HEK293 (cell line): Measurements from ENCODE around the gene DIRAS1.

Experiments
- CTCF ChIA-PET: fragments of 350-600 bp; formaldehyde crosslinking; extraction: SDS; loops from one replicate; lab custom pipeline; 2021; ENCODE audit warnings: antibody characterized with exemption; lab: Yijun Ruan, JAX
- POLR2A ChIA-PET: fragments of 300-600 bp; formaldehyde crosslinking; extraction: SDS; loops from one replicate; lab custom pipeline; 2020; ENCODE audit warnings: antibody characterized with exemption, inconsistent platforms; lab: Yijun Ruan, JAX
- H3K27ac ChIP-seq: fragments of 200-500 bp; sonication (Bioruptor generic); 2 replicates; pipeline ENCODE4 v1.5.1; 2014; ENCODE audit warnings: low read depth, low read length, control low read depth, inconsistent platforms; ENCODE audit errors: extremely low read depth
- H3K36me3 ChIP-seq, 2 experiments: fragments of 200-500 bp in 1 of 2; sonication (Bioruptor generic) in 1 of 2; 1 replicate in 1 of 2; 2 replicates in 1 of 2; pipeline ENCODE4 v1.5.1; 2014 to 2017; ENCODE audit warnings: inconsistent platforms in 2 of 2, low read length in 2 of 2; ENCODE audit not compliant: control insufficient read depth in 2 of 2, insufficient read depth in 1 of 2
- H3K4me1 ChIP-seq: fragments of 200-500 bp; sonication (Bioruptor generic); 2 replicates; pipeline ENCODE4 v1.5.1; 2014; ENCODE audit warnings: mild to moderate bottlenecking, low read length, inconsistent platforms; ENCODE audit not compliant: control insufficient read depth, insufficient read depth
- H3K4me3 ChIP-seq: 2 replicates; pipeline ENCODE4 v1.5.1; 2011; ENCODE audit warnings: low read depth, mild to moderate bottlenecking, control low read depth, low read length, moderate library complexity
- H3K9me3 ChIP-seq: fragments of 200-500 bp; sonication (Bioruptor generic); 2 replicates; pipeline ENCODE4 v1.5.1; 2014; ENCODE audit warnings: low read depth, low read length, inconsistent platforms; ENCODE audit not compliant: control insufficient read depth, insufficient read depth
- GFI1B ChIP-seq: fragments of 450-650 bp; formaldehyde crosslinking; IDR thresholded peaks from 2 replicates; pipeline ENCODE4 v1.5.1; 2016; ENCODE audit warnings: missing biosample characterization, missing genetic modification characterization
- GLIS1 ChIP-seq: fragments of 450-650 bp; formaldehyde crosslinking; IDR thresholded peaks from 2 replicates; pipeline ENCODE4 v1.5.1; 2016; ENCODE audit warnings: missing biosample characterization, missing genetic modification characterization
- MYNN ChIP-seq: fragments of 450-650 bp; formaldehyde crosslinking; IDR thresholded peaks from 2 replicates; pipeline ENCODE4 v1.5.1; 2016; ENCODE audit warnings: missing biosample characterization, missing genetic modification characterization, borderline replicate concordance
- ZNF157 ChIP-seq: fragments of 450-650 bp; formaldehyde crosslinking; IDR thresholded peaks from 2 replicates; pipeline ENCODE4 v1.5.1; 2016; ENCODE audit warnings: missing biosample characterization, missing genetic modification characterization
- ZNF2 ChIP-seq: fragments of 450-650 bp; formaldehyde crosslinking; IDR thresholded peaks from 2 replicates; pipeline ENCODE4 v1.5.1; 2016; ENCODE audit warnings: missing biosample characterization, missing genetic modification characterization
- ZNF214 ChIP-seq: fragments of 450-650 bp; formaldehyde crosslinking; IDR thresholded peaks from 2 replicates; pipeline ENCODE4 v1.5.1; 2017; ENCODE audit warnings: missing biosample characterization, mild to moderate bottlenecking, missing genetic modification characterization, borderline replicate concordance
- ZNF266 ChIP-seq: fragments of 450-650 bp; formaldehyde crosslinking; IDR thresholded peaks from 2 replicates; pipeline ENCODE4 v1.5.1; 2016; ENCODE audit warnings: missing biosample characterization, missing genetic modification characterization, low read depth
- ZNF311 ChIP-seq: fragments of 450-650 bp; formaldehyde crosslinking; IDR thresholded peaks from 2 replicates; pipeline ENCODE4 v1.5.1; 2017; ENCODE audit warnings: missing biosample characterization, missing genetic modification characterization, borderline replicate concordance
- ZNF335 ChIP-seq: fragments of 450-650 bp; formaldehyde crosslinking; conservative IDR thresholded peaks from 2 replicates; pipeline ENCODE4 v1.5.1; 2016; ENCODE audit warnings: missing biosample characterization, missing genetic modification characterization
- ZNF394 ChIP-seq: fragments of 450-650 bp; formaldehyde crosslinking; IDR thresholded peaks from 2 replicates; pipeline ENCODE4 v1.5.1; 2016; ENCODE audit warnings: missing biosample characterization, missing genetic modification characterization, mild to moderate bottlenecking, moderate library complexity, borderline replicate concordance
- ZNF48 ChIP-seq: fragments of 450-650 bp; formaldehyde crosslinking; IDR thresholded peaks from 2 replicates; pipeline ENCODE4 v1.5.1; 2016; ENCODE audit warnings: missing biosample characterization, missing genetic modification characterization
- ZNF501 ChIP-seq: fragments of 450-650 bp; formaldehyde crosslinking; IDR thresholded peaks from 2 replicates; pipeline ENCODE4 v1.5.1; 2016; ENCODE audit warnings: missing biosample characterization, missing genetic modification characterization
- ZNF585B ChIP-seq: fragments of 450-650 bp; formaldehyde crosslinking; IDR thresholded peaks from 2 replicates; pipeline ENCODE4 v1.5.1; 2016; ENCODE audit warnings: missing biosample characterization, missing genetic modification characterization
- ZNF600 ChIP-seq: fragments of 450-650 bp; formaldehyde crosslinking; IDR thresholded peaks from 2 replicates; pipeline ENCODE4 v1.5.1; 2016; ENCODE audit warnings: missing biosample characterization, missing genetic modification characterization
- TF ChIP-seq, protein P1 (sequence below): fragments of 450-650 bp; formaldehyde crosslinking; IDR thresholded peaks from 2 replicates; pipeline ENCODE4 v1.5.1; 2017; ENCODE audit warnings: missing biosample characterization, missing genetic modification characterization
- TF ChIP-seq, protein P2 (sequence below): fragments of 450-650 bp; formaldehyde crosslinking; IDR thresholded peaks from 2 replicates; pipeline ENCODE4 v1.5.1; 2016; ENCODE audit warnings: missing biosample characterization, missing genetic modification characterization
- TF ChIP-seq, protein P3 (sequence below): fragments of 450-650 bp; formaldehyde crosslinking; IDR thresholded peaks from 2 replicates; pipeline ENCODE4 v1.5.1; 2016; ENCODE audit warnings: missing biosample characterization, missing genetic modification characterization
- TF ChIP-seq, protein P4 (sequence below): fragments of 450-650 bp; formaldehyde crosslinking; conservative IDR thresholded peaks from 2 replicates; pipeline ENCODE4 v1.5.1; 2016; ENCODE audit warnings: low read depth, missing biosample characterization, missing genetic modification characterization

The DIRAS1 gene

DNA sequence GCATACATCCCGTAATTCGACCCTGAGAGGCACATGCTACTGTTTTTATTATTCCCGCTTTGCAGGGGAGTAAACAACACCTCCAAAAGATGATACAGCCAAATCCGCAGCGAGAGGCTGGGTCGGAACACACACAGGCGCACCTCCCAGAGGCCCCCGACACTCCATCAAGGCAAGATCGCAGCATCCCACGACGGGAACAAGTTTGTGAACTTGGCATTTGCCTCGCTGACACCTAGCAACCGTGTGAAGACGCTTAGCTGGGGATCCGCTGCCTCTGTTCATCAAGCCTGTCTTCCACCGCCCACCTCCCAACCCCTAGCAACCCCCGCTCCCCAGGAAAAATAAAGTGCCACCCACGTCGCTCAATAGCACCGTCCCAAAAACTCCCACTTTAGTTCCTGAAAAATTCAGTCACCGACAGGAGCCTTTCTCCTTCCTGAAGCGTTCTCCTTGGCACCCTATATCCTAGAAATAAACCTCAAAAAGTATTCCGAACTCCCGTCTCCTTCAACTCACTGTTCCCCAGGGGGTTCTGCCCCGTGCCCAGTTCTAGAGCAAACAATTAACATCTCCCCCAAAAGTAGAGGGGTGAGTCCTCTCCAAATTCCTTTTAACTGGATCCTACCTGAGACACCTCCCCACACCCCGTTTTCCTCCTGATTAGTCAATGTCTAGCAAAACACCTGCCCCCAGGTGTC is 20.4 kb downstream of the DIRAS1 start (continued):
- TF ChIP-seq, protein P1, sequence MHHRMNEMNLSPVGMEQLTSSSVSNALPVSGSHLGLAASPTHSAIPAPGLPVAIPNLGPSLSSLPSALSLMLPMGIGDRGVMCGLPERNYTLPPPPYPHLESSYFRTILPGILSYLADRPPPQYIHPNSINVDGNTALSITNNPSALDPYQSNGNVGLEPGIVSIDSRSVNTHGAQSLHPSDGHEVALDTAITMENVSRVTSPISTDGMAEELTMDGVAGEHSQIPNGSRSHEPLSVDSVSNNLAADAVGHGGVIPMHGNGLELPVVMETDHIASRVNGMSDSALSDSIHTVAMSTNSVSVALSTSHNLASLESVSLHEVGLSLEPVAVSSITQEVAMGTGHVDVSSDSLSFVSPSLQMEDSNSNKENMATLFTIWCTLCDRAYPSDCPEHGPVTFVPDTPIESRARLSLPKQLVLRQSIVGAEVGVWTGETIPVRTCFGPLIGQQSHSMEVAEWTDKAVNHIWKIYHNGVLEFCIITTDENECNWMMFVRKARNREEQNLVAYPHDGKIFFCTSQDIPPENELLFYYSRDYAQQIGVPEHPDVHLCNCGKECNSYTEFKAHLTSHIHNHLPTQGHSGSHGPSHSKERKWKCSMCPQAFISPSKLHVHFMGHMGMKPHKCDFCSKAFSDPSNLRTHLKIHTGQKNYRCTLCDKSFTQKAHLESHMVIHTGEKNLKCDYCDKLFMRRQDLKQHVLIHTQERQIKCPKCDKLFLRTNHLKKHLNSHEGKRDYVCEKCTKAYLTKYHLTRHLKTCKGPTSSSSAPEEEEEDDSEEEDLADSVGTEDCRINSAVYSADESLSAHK (tag by site-specific recombination): no peak
- TF ChIP-seq, protein P2, sequence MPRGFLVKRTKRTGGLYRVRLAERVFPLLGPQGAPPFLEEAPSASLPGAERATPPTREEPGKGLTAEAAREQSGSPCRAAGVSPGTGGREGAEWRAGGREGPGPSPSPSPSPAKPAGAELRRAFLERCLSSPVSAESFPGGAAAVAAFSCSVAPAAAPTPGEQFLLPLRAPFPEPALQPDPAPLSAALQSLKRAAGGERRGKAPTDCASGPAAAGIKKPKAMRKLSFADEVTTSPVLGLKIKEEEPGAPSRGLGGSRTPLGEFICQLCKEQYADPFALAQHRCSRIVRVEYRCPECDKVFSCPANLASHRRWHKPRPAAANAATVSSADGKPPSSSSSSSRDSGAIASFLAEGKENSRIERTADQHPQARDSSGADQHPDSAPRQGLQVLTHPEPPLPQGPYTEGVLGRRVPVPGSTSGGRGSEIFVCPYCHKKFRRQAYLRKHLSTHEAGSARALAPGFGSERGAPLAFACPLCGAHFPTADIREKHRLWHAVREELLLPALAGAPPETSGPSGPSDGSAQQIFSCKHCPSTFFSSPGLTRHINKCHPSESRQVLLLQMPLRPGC (tag by site-specific recombination): no peak
- TF ChIP-seq ZNF585B (tag by site-specific recombination): no peak
- TF ChIP-seq GFI1B: no peak
- TF ChIP-seq ZNF600 (tag by site-specific recombination): peak; percentile 70
- TF ChIP-seq, all 188 proteins: peak for 3

DNA sequence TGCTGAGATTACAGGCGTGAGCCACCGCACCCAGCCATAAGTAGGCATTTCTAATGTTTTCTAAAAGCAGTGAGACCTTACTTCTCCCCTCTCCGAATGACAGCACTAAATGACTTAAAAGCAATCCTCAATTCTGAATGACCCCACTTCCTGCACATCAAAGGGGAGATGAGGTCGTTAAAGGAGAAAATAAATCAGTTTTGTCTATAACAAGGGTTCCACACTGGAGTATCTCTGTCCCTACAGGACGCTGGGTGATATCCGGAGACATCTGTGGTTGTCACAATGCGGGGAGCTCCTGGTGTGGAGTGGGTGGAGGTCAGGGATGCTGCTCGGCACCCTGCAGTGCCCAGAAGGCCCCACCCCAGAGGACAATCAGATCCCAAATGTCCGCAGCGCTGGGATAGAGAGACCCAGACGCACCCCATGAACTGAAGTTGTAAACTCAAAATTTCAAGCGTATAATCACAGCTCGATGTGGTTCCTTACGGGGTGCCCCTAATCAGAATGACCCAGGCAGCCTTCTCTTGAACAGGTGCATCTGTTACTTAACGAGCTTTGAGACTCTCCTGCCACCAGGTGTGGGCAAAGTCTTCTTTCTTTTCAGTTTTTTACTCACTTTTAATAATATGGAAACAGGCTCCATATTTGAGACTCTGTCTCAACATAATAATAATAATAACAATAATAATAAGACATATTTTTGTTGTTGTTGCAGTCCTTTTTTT is 21.6 kb downstream of the DIRAS1 start:
- Histone ChIP-seq H3K27ac (no peak overlapping the region), H3K36me3 (no peaks in the 10 kb centered on the region), H3K4me1 (no peaks in the 10 kb centered on the region), H3K4me3 (no peak overlapping the region), H3K9me3 (no peaks in the 10 kb centered on the region)
- no peak for TF ChIP-seq ZNF335 (tag by site-specific recombination)
- TF ChIP-seq MYNN (tag by site-specific recombination): no peak
- TF ChIP-seq, protein P3, sequence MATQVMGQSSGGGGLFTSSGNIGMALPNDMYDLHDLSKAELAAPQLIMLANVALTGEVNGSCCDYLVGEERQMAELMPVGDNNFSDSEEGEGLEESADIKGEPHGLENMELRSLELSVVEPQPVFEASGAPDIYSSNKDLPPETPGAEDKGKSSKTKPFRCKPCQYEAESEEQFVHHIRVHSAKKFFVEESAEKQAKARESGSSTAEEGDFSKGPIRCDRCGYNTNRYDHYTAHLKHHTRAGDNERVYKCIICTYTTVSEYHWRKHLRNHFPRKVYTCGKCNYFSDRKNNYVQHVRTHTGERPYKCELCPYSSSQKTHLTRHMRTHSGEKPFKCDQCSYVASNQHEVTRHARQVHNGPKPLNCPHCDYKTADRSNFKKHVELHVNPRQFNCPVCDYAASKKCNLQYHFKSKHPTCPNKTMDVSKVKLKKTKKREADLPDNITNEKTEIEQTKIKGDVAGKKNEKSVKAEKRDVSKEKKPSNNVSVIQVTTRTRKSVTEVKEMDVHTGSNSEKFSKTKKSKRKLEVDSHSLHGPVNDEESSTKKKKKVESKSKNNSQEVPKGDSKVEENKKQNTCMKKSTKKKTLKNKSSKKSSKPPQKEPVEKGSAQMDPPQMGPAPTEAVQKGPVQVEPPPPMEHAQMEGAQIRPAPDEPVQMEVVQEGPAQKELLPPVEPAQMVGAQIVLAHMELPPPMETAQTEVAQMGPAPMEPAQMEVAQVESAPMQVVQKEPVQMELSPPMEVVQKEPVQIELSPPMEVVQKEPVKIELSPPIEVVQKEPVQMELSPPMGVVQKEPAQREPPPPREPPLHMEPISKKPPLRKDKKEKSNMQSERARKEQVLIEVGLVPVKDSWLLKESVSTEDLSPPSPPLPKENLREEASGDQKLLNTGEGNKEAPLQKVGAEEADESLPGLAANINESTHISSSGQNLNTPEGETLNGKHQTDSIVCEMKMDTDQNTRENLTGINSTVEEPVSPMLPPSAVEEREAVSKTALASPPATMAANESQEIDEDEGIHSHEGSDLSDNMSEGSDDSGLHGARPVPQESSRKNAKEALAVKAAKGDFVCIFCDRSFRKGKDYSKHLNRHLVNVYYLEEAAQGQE (tag by site-specific recombination): no peak
- TF ChIP-seq, protein P4, sequence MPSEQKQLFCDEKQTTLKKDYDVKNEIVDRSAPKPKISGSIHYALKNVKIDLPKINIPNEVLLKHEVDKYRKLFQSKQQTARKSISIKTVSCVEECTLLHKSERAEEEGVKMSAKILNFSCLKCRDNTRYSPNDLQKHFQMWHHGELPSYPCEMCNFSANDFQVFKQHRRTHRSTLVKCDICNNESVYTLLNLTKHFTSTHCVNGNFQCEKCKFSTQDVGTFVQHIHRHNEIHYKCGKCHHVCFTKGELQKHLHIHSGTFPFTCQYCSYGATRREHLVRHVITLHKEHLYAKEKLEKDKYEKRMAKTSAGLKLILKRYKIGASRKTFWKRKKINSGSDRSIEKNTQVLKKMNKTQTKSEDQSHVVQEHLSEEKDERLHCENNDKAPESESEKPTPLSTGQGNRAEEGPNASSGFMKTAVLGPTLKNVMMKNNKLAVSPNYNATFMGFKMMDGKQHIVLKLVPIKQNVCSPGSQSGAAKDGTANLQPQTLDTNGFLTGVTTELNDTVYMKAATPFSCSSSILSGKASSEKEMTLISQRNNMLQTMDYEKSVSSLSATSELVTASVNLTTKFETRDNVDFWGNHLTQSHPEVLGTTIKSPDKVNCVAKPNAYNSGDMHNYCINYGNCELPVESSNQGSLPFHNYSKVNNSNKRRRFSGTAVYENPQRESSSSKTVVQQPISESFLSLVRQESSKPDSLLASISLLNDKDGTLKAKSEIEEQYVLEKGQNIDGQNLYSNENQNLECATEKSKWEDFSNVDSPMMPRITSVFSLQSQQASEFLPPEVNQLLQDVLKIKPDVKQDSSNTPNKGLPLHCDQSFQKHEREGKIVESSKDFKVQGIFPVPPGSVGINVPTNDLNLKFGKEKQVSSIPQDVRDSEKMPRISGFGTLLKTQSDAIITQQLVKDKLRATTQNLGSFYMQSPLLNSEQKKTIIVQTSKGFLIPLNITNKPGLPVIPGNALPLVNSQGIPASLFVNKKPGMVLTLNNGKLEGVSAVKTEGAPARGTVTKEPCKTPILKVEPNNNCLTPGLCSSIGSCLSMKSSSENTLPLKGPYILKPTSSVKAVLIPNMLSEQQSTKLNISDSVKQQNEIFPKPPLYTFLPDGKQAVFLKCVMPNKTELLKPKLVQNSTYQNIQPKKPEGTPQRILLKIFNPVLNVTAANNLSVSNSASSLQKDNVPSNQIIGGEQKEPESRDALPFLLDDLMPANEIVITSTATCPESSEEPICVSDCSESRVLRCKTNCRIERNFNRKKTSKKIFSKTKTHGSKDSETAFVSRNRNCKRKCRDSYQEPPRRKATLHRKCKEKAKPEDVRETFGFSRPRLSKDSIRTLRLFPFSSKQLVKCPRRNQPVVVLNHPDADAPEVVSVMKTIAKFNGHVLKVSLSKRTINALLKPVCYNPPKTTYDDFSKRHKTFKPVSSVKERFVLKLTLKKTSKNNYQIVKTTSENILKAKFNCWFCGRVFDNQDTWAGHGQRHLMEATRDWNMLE: no peak
- TF ChIP-seq ZNF214 (tag by site-specific recombination): no peak
- TF ChIP-seq ZNF157: no peak
- no peak for TF ChIP-seq ZNF2 (tag by site-specific recombination)
- TF ChIP-seq ZNF266: no peak
- no peak for TF ChIP-seq ZNF48 (tag by site-specific recombination)
- TF ChIP-seq ZNF311 (tag by site-specific recombination): no peak
- no peak for TF ChIP-seq ZNF501 (tag by site-specific recombination)
- no peak for TF ChIP-seq GLIS1 (tag by site-specific recombination)
- TF ChIP-seq ZNF394 (tag by site-specific recombination): no peak
- CTCF ChIA-PET: interaction anchor here (0.6 to 0.7 kb wide), 2 partner anchors 50 to 454 kb away, joined by 3 read pairs; no protein-coding TSS in a partner anchor
- POLR2A ChIA-PET: no interaction called here
